Mucosa of rectum (tissue), 2 donors: ENCODE results near the gene AKIP1.

Source experiments
- H3K27ac ChIP-seq, 2 donors: one replicate each; pipeline ENCODE4 v1.7.0; 2013; ENCODE audit warnings: inconsistent platforms in 2 of 2, low read depth in 2 of 2, low read length in 2 of 2
- H3K27me3 ChIP-seq, 2 donors: one replicate each; pipeline ENCODE4 v1.7.0; 2013; ENCODE audit warnings: low read length in 2 of 2; ENCODE audit not compliant: control insufficient read depth in 2 of 2, insufficient read depth in 2 of 2
- H3K36me3 ChIP-seq, 2 donors: one replicate each; pipeline ENCODE4 v1.7.0; 2013; ENCODE audit warnings: low read length in 2 of 2; ENCODE audit not compliant: control insufficient read depth in 2 of 2, insufficient read depth in 2 of 2
- H3K4me1 ChIP-seq, 2 donors: one replicate each; pipeline ENCODE4 v1.7.0; 2013; ENCODE audit warnings: low read length in 2 of 2, mild to moderate bottlenecking in 1 of 2; ENCODE audit not compliant: control insufficient read depth in 2 of 2, insufficient read depth in 2 of 2
- H3K4me3 ChIP-seq, 2 donors: one replicate each; pipeline ENCODE4 v1.7.0; 2013; ENCODE audit warnings: low read length in 2 of 2
- H3K9ac ChIP-seq, 2 donors: one replicate each; pipeline ENCODE4 v1.7.0; 2013; ENCODE audit warnings: low read length in 2 of 2, low read depth in 1 of 2, mild to moderate bottlenecking in 1 of 2
- H3K9me3 ChIP-seq, 2 donors: one replicate each; pipeline ENCODE4 v1.7.0; 2013; ENCODE audit warnings: low read length in 2 of 2; ENCODE audit not compliant: control insufficient read depth in 2 of 2
- donor health status: healthy.
- donor health status: Normal muscosa, but diverticular disease.

AKIP1 gene, protein sequence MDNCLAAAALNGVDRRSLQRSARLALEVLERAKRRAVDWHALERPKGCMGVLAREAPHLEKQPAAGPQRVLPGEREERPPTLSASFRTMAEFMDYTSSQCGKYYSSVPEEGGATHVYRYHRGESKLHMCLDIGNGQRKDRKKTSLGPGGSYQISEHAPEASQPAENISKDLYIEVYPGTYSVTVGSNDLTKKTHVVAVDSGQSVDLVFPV

DNA sequence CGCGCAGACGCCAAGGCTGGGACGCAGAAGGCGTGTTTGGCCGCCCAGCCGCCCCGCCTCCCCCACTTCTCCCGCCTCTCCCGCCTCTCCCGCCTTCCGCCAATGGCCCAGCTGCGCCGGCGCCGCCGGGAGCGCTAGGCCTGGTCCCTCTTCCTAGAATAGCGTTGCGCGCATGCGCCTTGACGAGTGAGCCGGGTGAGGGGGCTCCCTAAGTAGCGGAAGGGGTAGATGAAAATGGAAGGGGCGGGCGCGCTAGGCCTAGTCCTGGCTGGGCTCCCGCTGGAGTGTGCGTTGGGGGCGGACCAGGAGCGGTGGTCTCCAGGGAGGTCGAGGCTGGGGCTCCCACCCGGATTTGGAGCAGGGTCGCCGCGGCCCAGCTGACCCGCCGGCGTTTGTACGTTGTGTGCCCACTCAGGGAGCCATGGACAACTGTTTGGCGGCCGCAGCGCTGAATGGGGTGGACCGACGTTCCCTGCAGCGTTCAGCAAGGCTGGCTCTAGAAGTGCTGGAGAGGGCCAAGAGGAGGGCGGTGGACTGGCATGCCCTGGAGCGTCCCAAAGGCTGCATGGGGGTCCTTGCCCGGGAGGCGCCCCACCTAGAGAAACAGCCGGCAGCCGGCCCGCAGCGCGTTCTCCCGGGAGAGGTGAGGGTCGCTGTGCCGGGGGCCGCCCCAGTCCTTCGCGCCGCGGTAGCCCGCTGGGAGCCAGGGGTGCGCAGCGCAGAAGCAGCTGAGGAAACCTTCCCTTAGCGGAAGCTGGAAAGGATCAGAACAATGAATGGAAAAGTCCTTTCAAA lies at the start of gene AKIP1:
Gene AKIP1, plus strand, starts transcription at position 161 of the 795 bp plus-strand sequence. Its CDS starts 261 bp downstream, at position 422.
- Histone ChIP-seq H3K9me3 (no peaks in the 10 kb centered on the region), H3K27ac (peak within 1 kb of the TSS; percentile 75 to 86), H3K4me1 (peaks cover 4 to 5% of the 10 kb centered on the region in 2 donors), H3K9ac (peak within 1 kb of the TSS; percentile 72 to 81), H3K27me3 (no peaks in the 10 kb centered on the region), H3K4me3 (peak within 1 kb of the TSS; percentile 83 to 89), H3K36me3 (no peaks in the 10 kb centered on the region)

DNA sequence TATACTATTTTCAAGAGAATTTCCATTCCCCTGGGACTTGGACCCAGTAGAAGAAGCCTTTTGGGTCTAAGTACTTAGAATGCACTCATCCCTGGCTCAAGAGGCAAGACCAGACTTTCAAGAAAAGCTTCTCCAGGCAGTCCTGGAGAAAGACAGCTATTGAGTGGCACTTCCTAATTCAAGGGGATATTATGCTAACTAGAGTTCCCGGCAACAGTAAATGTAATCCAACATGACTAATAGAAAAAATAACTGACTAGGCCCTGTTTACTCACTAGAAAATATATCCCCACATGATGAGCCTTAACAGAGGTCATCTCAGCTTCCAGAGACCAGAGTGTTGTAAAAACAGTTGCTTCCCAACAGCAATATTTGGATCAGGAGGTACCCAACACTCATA lies 47.2 kb upstream of the AKIP1 start:
- H3K9me3 ChIP-seq, result no peaks in the 10 kb centered on the region
- peak overlapping the region; percentile 32 to 42 for H3K27ac ChIP-seq
- no peak overlapping the region for H3K4me3 ChIP-seq

DNA sequence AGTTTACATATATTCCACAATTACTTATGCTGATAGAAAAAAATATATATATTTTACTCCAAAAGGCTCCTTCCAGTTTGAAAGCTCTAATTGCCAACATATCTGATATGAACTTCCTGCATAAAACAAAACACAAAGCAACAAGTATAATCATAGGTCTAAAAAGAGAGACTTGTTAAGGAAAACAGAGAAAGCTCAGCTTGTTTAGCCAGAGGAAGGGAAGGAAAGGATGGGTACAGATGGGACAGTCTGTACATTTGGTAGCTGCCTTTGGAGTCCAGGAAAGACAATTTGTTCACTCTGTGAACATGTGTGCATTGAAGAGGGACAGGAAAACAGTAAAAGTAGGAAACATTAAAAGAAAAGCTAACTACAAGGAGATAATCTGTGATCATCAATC lies 45.7 kb upstream of the AKIP1 start:
- Histone ChIP-seq H3K36me3 (no peaks in the 10 kb centered on the region), H3K27ac (no peak overlapping the region), H3K9me3 (no peaks in the 10 kb centered on the region), H3K9ac (no peak overlapping the region), H3K4me1 (peaks cover 0 to 6% of the 10 kb centered on the region in 2 donors), H3K4me3 (no peak overlapping the region), H3K27me3 (no peaks in the 10 kb centered on the region)

More for the DNA sequence above, 47.2 kb upstream of the AKIP1 start:
- H3K4me1 ChIP-seq, result peaks cover 0 to 6% of the 10 kb centered on the region in 2 donors
- H3K36me3 ChIP-seq, result no peaks in the 10 kb centered on the region
- no peaks in the 10 kb centered on the region for H3K27me3 ChIP-seq
- H3K9ac ChIP-seq, result no peak overlapping the region

DNA sequence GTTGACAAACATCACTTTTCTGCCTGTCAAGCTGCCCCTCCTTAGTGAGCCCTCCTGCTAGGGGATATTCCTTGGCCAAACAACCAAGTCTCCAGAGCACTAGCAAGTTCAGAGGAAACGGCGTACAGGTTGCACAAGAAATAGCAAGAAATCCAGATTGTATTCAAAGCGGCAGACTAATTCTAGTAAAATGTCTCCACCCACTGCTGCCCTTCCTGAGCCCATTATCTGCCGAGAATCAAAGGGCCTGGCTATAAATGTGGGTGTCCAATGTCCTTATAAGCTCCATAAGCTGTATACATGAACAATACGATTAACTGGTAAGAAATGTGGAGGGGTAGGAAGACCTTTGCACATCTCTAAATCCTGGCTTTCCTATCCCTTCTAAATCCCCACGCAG lies 44.0 kb upstream of the AKIP1 start:
- peaks cover 0 to 6% of the 10 kb centered on the region in 2 donors for H3K4me1 ChIP-seq

DNA sequence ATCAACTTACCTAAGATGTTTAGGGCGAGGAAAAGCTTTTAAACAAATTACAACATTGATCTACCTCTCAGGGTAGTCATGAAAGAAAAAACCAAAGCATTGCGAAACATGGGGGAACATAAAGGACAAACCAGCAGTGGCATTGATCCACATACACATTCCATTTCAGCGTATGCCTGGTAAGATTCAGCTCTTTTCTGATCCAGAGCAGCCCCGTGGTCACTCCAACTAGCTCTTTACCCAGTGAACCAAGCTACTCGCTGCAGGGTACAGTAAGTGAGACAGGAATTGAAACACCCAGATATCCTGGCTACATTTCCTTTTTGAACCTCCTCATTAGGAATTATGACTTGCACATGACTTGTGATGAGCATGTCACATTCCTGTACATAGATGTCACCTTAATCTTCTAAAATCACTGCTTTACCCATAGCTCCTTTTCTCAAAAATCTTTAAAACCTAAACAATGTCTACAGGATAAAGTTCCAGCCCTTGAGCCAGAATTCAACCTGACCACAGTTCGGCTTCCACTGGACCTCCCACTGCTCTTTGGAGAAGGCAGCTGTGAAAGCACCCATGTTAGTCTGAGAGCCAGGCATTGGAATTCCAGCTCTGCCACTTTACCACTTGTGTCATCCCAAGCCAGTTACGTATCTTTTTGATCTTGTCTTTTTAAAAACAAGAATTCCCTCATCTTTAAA lies 42.9 kb upstream of the AKIP1 start:
- Histone ChIP-seq H3K27ac (no peak overlapping the region), H3K4me3 (no peak overlapping the region), H3K4me1 (peaks cover 0 to 6% of the 10 kb centered on the region in 2 donors), H3K9me3 (no peaks in the 10 kb centered on the region), H3K9ac (no peak overlapping the region), H3K36me3 (no peaks in the 10 kb centered on the region), H3K27me3 (no peaks in the 10 kb centered on the region)

More for the DNA sequence above, 44.0 kb upstream of the AKIP1 start:
- Histone ChIP-seq H3K27ac (no peak overlapping the region), H3K27me3 (no peaks in the 10 kb centered on the region), H3K9ac (no peak overlapping the region), H3K36me3 (no peaks in the 10 kb centered on the region), H3K9me3 (no peaks in the 10 kb centered on the region), H3K4me3 (no peak overlapping the region)

DNA sequence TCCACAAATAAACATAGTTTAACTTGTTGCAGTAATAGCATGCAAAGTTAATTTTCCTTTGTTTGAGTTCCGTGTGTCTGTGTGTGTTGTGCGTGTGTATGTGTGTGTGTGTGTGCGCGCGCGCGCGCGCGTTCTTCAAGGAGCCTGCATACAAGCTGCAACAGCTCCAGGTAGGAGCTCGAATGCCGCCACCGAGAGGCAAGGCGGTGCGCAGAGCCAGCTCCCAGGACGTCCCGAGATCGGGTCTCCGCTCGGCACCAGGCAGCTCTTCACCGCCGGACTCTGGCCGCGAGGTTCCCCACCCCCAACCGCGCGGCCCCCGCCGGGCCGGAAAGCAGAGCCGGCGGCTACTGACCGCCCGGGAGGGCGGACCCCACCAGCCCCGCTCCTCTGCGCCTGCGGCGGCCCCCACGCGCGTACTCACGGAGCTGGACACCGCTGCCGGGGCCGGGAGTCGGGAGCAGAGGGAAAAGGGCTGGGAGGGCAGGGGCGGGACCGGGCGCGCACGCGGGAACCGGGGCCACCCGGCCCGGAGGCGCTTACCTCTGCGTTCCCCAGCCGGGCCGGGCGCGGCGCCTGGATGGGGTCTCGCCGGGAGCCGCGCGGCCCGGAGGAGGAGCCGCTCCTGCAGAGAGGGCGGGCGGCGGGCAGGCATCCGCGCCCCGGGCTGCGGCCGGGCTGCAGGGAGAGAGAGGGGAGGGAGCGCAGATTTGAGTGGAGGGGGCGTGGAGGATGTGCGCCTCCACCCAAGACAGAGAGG lies 40.4 kb upstream of the AKIP1 start:
- Histone ChIP-seq H3K36me3 (no peaks in the 10 kb centered on the region), H3K27ac (peak overlapping the region; percentile 69 to 74), H3K9me3 (no peaks in the 10 kb centered on the region), H3K4me3 (peak overlapping the region; percentile 76 to 83), H3K27me3 (no peaks in the 10 kb centered on the region), H3K9ac (peak overlapping the region; percentile 58 to 80), H3K4me1 (peaks cover 0 to 6% of the 10 kb centered on the region in 2 donors)

DNA sequence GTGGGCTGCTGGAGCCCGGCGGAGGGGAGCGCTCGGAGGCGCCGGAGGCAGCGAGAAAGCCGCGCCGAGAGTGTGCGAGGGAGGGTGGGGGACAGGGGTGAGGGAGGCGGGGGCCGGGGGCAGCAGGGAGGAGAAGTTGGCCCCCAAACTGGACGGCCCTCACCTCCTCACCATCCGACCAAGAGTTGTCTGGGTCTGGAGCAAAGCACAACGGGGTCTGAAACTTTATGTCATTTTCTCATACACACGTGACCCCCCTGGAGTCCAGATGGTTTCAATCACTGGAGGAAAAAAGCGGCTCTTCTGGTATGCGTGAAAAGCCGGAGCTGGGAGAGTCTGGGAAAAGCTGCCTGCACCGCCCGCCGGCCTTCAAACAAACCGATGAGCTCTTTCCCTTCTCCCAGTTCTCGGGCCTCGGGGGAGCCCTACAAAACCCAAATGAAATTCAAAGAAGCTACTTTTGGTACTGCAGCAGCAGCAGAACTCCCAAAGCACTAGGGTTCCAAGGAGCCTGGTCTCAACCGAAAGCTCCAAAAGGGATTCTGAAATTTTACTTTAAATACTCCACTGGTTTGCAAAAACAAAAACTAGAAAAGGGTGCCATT lies 39.7 kb upstream of the AKIP1 start:
- Histone ChIP-seq H3K27ac (peak overlapping the region; percentile 69 to 74), H3K9ac (peak overlapping the region in 1 of 2 donors; percentile 34), H3K9me3 (no peaks in the 10 kb centered on the region), H3K27me3 (no peaks in the 10 kb centered on the region), H3K36me3 (no peaks in the 10 kb centered on the region), H3K4me3 (peak overlapping the region; percentile 76 to 83), H3K4me1 (peaks cover 0 to 6% of the 10 kb centered on the region in 2 donors)

DNA sequence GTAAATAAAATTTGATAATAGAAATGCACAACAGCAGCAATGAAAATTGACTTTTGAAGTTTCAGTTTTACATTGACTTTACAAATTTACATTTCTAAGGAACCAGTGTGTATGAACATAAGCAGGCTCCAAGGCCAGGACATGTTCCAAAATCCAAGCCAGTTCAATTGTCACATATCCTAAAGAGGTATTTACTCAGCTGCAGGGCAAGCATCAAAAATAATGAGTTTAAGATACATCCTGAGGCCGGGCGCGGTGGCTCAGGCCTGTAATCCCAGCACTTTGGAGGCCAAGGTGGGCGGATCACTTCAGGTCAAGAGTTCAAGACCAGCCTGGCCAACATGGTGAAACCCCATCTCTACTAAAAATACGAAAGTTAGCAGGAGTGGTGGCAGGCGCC lies 39.0 kb upstream of the AKIP1 start:
- Histone ChIP-seq H3K4me3 (no peak overlapping the region), H3K9me3 (no peaks in the 10 kb centered on the region), H3K36me3 (no peaks in the 10 kb centered on the region), H3K27me3 (no peaks in the 10 kb centered on the region), H3K27ac (peak overlapping the region in 1 of 2 donors; percentile 27), H3K4me1 (peaks cover 0 to 2% of the 10 kb centered on the region in 2 donors), H3K9ac (no peak overlapping the region)

DNA sequence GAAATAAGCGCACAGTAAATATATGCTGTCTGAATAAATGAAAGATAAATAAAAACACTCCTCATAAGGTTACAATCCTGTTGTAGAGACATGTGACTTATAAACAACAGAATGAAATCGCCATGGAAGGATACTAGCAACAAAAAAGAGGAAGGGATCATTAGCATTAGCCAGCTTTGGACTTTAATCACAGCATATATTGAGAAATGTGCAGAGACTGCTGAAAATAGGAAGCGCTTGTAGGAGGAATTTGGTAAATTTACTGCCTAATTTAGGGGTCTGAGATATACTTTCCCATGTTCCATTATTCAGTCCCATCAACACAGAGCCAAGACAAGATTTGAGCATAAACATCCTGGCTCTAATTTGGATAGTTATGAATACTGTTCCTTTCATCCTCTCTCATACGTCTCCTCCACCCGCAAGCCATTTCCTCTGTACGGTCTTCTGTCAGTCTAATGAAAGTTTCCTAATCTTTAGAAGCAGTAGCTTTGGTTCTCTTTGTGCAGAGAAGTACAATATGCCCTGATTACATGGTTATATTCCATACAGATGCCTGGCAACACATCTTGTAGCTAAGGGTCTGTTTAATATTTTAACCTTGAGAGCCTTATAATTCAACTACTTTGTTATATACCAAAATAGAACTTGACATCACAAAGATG lies 37.1 kb upstream of the AKIP1 start:
- no peaks in the 10 kb centered on the region for H3K36me3 ChIP-seq
- H3K27me3 ChIP-seq, result no peaks in the 10 kb centered on the region
- H3K9me3 ChIP-seq, result no peaks in the 10 kb centered on the region
- H3K4me3 ChIP-seq, result no peak overlapping the region
- H3K27ac ChIP-seq, result no peak overlapping the region
- H3K4me1 ChIP-seq, result no peaks in the 10 kb centered on the region
- no peak overlapping the region for H3K9ac ChIP-seq
